ENCODE data around the gene KRTAP3-3. TPM values are rescaled to one million over a fixed set of nuclear protein-coding genes. Genes with fewer than 3 reads are reported as not detected.

KRTAP3-3 gene
- polyA plus RNA-seq, 4 donors = not detected

DNA sequence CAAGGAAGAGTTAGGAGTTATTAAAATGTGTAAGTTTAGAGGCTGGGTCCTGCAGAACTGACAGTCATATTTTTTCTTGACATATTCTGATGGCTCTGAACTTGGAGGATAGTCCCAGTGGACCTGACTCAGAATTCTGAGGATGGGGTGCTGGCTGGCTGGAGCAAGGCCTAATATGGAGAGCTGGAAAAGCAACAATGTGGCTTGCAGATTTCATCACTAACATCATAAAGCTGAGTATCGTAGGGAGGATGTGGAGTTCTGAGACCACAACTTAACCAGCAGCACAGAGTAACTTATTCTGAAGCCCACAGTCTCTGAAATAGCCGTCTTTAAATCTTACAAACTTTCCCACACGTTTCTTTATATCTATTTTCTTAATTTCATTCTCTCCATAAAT lies 30.7 kb upstream of the KRTAP3-3 start:
- H3K36me3 ChIP-seq (ENCODE audit: control insufficient read depth in 3 of 3, insufficient read depth in 2 of 3, low read depth in 1 of 3, low read length in 3 of 3) = no peaks in the 10 kb centered on the region
- H3K4me3 ChIP-seq (ENCODE audit: low read depth in 1 of 3, low read length in 3 of 3) = no peak overlapping the region
- H3K9me3 ChIP-seq (ENCODE audit: control insufficient read depth in 2 of 2, insufficient read depth in 1 of 2, low read depth in 1 of 2, low read length in 1 of 2) = no peaks in the 10 kb centered on the region
- FAIRE-seq (no peak), DNase-seq (no peak)
- peaks cover 0 to 2% (median 0%) of the 10 kb centered on the region in 3 donors for H3K27me3 ChIP-seq (ENCODE audit: control insufficient read depth in 3 of 3, insufficient read depth in 3 of 3, low read length in 3 of 3)
- no peaks in the 10 kb centered on the region for H3K4me1 ChIP-seq (ENCODE audit: control insufficient read depth in 3 of 3, insufficient read depth in 2 of 3, low read depth in 1 of 3, low read length in 2 of 3)
- no peak overlapping the region for H3K27ac ChIP-seq (ENCODE audit: low read depth in 1 of 3, low read length in 2 of 3)
- WGBS, 3 donors = 80 to 91% (median 81%) methylated on average over 3 of the region's 3 CpGs

DNA sequence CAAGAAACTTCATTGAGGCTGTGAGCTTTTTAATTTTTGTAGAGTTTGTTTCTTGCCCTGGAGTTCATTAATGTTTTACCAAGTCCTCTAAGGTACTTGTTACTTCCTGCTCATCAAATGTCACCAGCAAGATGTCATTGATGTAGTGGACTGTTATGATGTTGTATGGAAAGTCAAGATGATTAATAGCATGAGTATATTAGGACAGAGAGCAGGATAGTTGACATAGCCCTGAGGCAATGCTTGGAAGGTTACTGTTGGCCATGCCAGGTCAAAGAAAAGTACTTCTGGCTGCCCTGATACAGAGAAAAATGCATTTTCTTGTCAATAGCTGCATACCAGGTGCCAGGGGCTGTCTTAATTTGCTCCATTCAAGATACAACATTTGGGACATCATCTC lies 26.4 kb upstream of the KRTAP3-3 start:
- no peaks in the 10 kb centered on the region for H3K36me3 ChIP-seq (ENCODE audit: control insufficient read depth in 3 of 3, insufficient read depth in 2 of 3, low read depth in 1 of 3, low read length in 3 of 3)
- no peaks in the 10 kb centered on the region for H3K9me3 ChIP-seq (ENCODE audit: control insufficient read depth in 2 of 2, insufficient read depth in 1 of 2, low read depth in 1 of 2, low read length in 1 of 2)
- FAIRE-seq (no peak), DNase-seq (no peak)
- H3K4me3 ChIP-seq (ENCODE audit: low read depth in 1 of 3, low read length in 3 of 3) = no peak overlapping the region
- H3K27me3 ChIP-seq (ENCODE audit: control insufficient read depth in 3 of 3, insufficient read depth in 3 of 3, low read length in 3 of 3) = peaks cover 0 to 2% (median 0%) of the 10 kb centered on the region in 3 donors
- H3K27ac ChIP-seq (ENCODE audit: low read depth in 1 of 3, low read length in 2 of 3) = no peak overlapping the region
- H3K4me1 ChIP-seq (ENCODE audit: control insufficient read depth in 3 of 3, insufficient read depth in 2 of 3, low read depth in 1 of 3, low read length in 2 of 3) = no peaks in the 10 kb centered on the region

DNA sequence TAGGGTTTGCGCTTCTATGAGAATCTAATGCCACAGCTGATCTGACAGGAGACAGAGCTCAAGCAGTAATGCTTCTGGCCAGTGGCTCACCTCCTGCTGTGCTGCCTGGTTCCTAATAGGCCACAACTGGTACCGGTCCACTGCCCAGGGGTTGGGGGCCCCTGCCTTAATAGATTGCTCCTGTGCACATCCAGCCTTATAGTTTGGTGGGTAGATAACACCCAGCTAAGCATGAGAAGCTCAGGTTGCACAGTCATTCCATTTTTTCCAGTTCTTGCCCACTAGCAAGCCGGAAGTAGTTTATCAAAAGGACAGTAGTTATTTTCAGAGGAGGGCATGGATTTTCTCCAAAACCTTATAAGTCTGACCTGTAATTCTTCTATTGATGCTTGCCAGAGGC lies 25.5 kb upstream of the KRTAP3-3 start:
- Histone ChIP-seq H3K4me3 (ENCODE audit: low read depth in 1 of 3, low read length in 3 of 3) (no peak overlapping the region), H3K27ac (ENCODE audit: low read depth in 1 of 3, low read length in 2 of 3) (no peak overlapping the region), H3K4me1 (ENCODE audit: control insufficient read depth in 3 of 3, insufficient read depth in 2 of 3, low read depth in 1 of 3, low read length in 2 of 3) (no peaks in the 10 kb centered on the region), H3K9me3 (ENCODE audit: control insufficient read depth in 2 of 2, insufficient read depth in 1 of 2, low read depth in 1 of 2, low read length in 1 of 2) (no peaks in the 10 kb centered on the region), H3K27me3 (ENCODE audit: control insufficient read depth in 3 of 3, insufficient read depth in 3 of 3, low read length in 3 of 3) (peaks cover 0 to 2% (median 0%) of the 10 kb centered on the region in 3 donors), H3K36me3 (ENCODE audit: control insufficient read depth in 3 of 3, insufficient read depth in 2 of 3, low read depth in 1 of 3, low read length in 3 of 3) (no peaks in the 10 kb centered on the region)
- FAIRE-seq (no peak), DNase-seq (no peak)
- WGBS, 3 donors = 94 to 98% (median 96%) methylated on average over 3 of the region's 3 CpGs

DNA sequence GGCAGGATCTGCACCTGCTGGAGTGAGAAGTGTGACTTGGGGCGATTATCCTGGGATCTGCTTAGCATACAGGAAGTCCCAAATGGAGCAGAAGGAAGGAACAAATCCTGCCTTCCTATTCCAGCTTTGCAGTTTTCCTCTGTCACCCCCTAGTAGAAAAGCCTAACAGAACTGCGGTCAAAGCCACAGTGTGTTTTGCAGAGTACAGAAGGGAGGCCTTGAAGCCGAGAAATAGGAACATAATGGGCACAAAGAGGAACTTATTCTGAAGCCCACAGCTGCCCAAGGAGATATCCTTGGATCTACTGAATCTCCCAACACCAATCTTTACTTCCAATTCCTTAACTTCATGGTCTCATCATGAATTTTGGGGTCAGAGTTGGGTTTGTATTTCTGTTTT lies 24.6 kb upstream of the KRTAP3-3 start:
- H3K36me3 ChIP-seq (ENCODE audit: control insufficient read depth in 3 of 3, insufficient read depth in 2 of 3, low read depth in 1 of 3, low read length in 3 of 3) = no peaks in the 10 kb centered on the region
- peaks cover 0 to 2% (median 0%) of the 10 kb centered on the region in 3 donors for H3K27me3 ChIP-seq (ENCODE audit: control insufficient read depth in 3 of 3, insufficient read depth in 3 of 3, low read length in 3 of 3)
- H3K27ac ChIP-seq (ENCODE audit: low read depth in 1 of 3, low read length in 2 of 3) = no peak overlapping the region
- WGBS, 3 donors = 65 to 86% (median 71%) methylated on average over 3 of the region's 3 CpGs
- no peak overlapping the region for H3K4me3 ChIP-seq (ENCODE audit: low read depth in 1 of 3, low read length in 3 of 3)
- no peaks in the 10 kb centered on the region for H3K4me1 ChIP-seq (ENCODE audit: control insufficient read depth in 3 of 3, insufficient read depth in 2 of 3, low read depth in 1 of 3, low read length in 2 of 3)
- FAIRE-seq = no peak
- no peaks in the 10 kb centered on the region for H3K9me3 ChIP-seq (ENCODE audit: control insufficient read depth in 2 of 2, insufficient read depth in 1 of 2, low read depth in 1 of 2, low read length in 1 of 2)
- DNase-seq = no peak

DNA sequence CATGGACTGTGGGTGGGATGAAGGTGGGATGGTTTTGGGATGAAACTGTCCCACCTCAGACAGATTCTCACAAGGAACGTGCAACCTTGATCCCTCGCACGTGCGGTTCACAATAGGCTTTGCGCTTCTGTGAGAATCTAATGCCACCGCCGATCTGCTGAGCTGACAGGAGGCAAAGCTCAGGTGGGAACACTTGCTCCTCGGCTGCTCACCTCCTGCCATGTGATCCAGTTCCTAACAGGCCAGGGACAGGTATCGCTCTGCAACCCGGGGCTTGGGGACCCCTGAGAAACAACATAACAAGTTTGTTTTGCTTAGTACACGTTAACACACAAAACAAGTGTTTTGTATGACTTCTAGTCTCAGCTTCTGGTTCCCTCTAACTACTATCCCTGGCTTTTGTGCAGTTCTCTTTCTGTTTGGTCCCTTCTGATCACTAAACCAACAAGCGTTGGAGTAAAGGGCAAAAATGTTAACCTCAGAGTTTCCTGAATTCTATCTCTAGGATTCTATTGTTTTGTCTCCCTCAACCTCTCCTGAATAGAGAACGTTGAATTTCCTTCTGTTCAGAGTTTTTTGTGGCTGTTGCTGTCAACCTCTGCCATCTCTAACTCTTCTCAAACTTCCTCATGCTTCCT lies 22.7 kb upstream of the KRTAP3-3 start:
- Histone ChIP-seq H3K27ac (ENCODE audit: low read depth in 1 of 3, low read length in 2 of 3) (no peak overlapping the region), H3K9me3 (ENCODE audit: control insufficient read depth in 2 of 2, insufficient read depth in 1 of 2, low read depth in 1 of 2, low read length in 1 of 2) (no peaks in the 10 kb centered on the region), H3K4me1 (ENCODE audit: control insufficient read depth in 3 of 3, insufficient read depth in 2 of 3, low read depth in 1 of 3, low read length in 2 of 3) (no peaks in the 10 kb centered on the region), H3K36me3 (ENCODE audit: control insufficient read depth in 3 of 3, insufficient read depth in 2 of 3, low read depth in 1 of 3, low read length in 3 of 3) (no peaks in the 10 kb centered on the region), H3K4me3 (ENCODE audit: low read depth in 1 of 3, low read length in 3 of 3) (no peak overlapping the region), H3K27me3 (ENCODE audit: control insufficient read depth in 3 of 3, insufficient read depth in 3 of 3, low read length in 3 of 3) (peaks cover 0 to 2% (median 0%) of the 10 kb centered on the region in 3 donors)
- DNase-seq (no peak), FAIRE-seq (no peak)
- 81 to 84% (median 82%) methylated on average over 13 of the region's 13 CpGs for WGBS, 3 donors

DNA sequence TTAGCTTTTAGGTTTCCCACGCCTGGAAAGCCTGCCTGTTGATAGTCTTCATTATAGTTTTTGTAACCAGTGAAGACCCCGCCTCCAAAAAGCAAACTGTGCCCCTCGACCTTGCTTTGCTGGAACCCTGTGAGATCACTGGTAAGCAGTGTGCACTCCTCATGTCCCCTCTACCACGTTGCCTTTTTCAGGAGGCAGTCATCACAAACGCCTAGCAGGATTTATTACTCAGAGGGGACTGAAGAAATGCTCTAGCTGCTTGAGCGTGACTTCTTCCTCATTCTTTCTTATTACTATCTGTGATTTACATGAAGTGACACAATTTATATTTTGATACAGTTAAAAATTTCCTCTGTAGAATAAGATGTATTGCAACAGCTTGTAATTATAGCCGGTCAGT lies 21.5 kb upstream of the KRTAP3-3 start:
- FAIRE-seq = no peak
- 66 to 78% (median 67%) methylated on average over 7 of the region's 7 CpGs for WGBS, 3 donors
- H3K27ac ChIP-seq (ENCODE audit: low read depth in 1 of 3, low read length in 2 of 3) = no peak overlapping the region

DNA sequence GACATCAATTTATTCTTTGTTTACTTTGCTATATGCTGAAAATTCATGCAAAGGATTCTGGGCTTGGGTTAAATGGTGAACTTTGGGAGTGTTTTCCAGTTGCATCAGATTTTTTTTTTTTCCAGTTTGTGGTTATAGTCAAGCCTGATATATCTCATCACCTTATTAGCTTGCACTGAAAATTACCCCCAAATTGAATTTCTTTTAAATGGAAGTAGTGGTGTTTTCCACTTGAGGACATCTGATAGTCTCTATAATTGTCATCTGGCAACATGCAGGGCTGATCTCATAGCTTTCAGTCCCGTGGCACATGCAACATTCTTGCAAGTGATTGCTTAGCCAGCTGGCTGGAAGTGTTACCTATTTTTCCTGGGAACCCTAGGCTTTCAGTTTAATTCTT lies 19.6 kb upstream of the KRTAP3-3 start:
- no peak for DNase-seq
- Histone ChIP-seq H3K27ac (ENCODE audit: low read depth in 1 of 3, low read length in 2 of 3) (no peak overlapping the region), H3K4me1 (ENCODE audit: control insufficient read depth in 3 of 3, insufficient read depth in 2 of 3, low read depth in 1 of 3, low read length in 2 of 3) (no peaks in the 10 kb centered on the region), H3K36me3 (ENCODE audit: control insufficient read depth in 3 of 3, insufficient read depth in 2 of 3, low read depth in 1 of 3, low read length in 3 of 3) (no peaks in the 10 kb centered on the region), H3K27me3 (ENCODE audit: control insufficient read depth in 3 of 3, insufficient read depth in 3 of 3, low read length in 3 of 3) (no peaks in the 10 kb centered on the region), H3K9me3 (ENCODE audit: control insufficient read depth in 2 of 2, insufficient read depth in 1 of 2, low read depth in 1 of 2, low read length in 1 of 2) (no peaks in the 10 kb centered on the region), H3K4me3 (ENCODE audit: low read depth in 1 of 3, low read length in 3 of 3) (no peak overlapping the region)
- WGBS, 3 donors = 17 to 33% (median 24%) methylated on average over 1 of the region's 1 CpG
- FAIRE-seq = no peak

More for the DNA sequence above, 21.5 kb upstream of the KRTAP3-3 start:
- Histone ChIP-seq H3K9me3 (ENCODE audit: control insufficient read depth in 2 of 2, insufficient read depth in 1 of 2, low read depth in 1 of 2, low read length in 1 of 2) (no peaks in the 10 kb centered on the region), H3K27me3 (ENCODE audit: control insufficient read depth in 3 of 3, insufficient read depth in 3 of 3, low read length in 3 of 3) (peaks cover 0 to 2% (median 0%) of the 10 kb centered on the region in 3 donors), H3K36me3 (ENCODE audit: control insufficient read depth in 3 of 3, insufficient read depth in 2 of 3, low read depth in 1 of 3, low read length in 3 of 3) (no peaks in the 10 kb centered on the region), H3K4me1 (ENCODE audit: control insufficient read depth in 3 of 3, insufficient read depth in 2 of 3, low read depth in 1 of 3, low read length in 2 of 3) (no peaks in the 10 kb centered on the region), H3K4me3 (ENCODE audit: low read depth in 1 of 3, low read length in 3 of 3) (no peak overlapping the region)
- DNase-seq = no peak

DNA sequence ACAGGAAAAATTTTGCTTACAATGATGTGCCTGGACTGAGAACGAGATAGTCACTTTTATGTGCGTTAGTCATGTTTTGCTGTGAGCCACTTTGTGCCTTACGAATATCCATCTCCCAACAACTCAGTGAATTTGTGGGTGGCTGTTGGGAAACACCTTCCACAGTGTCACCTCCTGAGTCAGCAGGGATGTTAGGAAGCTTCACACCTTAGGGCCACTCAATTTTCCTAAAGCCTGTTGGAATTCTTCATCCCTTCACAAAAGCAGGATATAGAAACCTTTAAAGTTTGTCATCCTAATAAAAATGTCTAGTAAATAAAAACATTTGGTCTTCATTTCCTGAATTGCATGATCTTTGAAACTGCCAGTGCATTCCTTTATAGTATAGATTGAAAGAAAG lies 19.2 kb upstream of the KRTAP3-3 start:
- no peaks in the 10 kb centered on the region for H3K27me3 ChIP-seq (ENCODE audit: control insufficient read depth in 3 of 3, insufficient read depth in 3 of 3, low read length in 3 of 3)
- no peak overlapping the region for H3K4me3 ChIP-seq (ENCODE audit: low read depth in 1 of 3, low read length in 3 of 3)
- WGBS, 3 donors = 86 to 93% (median 91%) methylated on average over 3 of the region's 3 CpGs
- H3K4me1 ChIP-seq (ENCODE audit: control insufficient read depth in 3 of 3, insufficient read depth in 2 of 3, low read depth in 1 of 3, low read length in 2 of 3) = no peaks in the 10 kb centered on the region
- no peaks in the 10 kb centered on the region for H3K9me3 ChIP-seq (ENCODE audit: control insufficient read depth in 2 of 2, insufficient read depth in 1 of 2, low read depth in 1 of 2, low read length in 1 of 2)
- H3K36me3 ChIP-seq (ENCODE audit: control insufficient read depth in 3 of 3, insufficient read depth in 2 of 3, low read depth in 1 of 3, low read length in 3 of 3) = no peaks in the 10 kb centered on the region
- FAIRE-seq (no peak), DNase-seq (no peak)
- no peak overlapping the region for H3K27ac ChIP-seq (ENCODE audit: low read depth in 1 of 3, low read length in 2 of 3)

Data from small intestine (tissue), 7 donors.